GM21526 (cell line): ENCODE results near the gene GOLGA6L9.
A peak's percentile ranks its signal among the peaks of the same experiment; 100 is the strongest.
"Not testable (repeated sequence)": the region's sequence is repeated elsewhere in the genome, so short reads cannot be mapped to it uniquely, and the experiment has no call there.

Source experiments
- ATAC-seq: cut with Tn5 transposase; IDR thresholded peaks from one replicate; pipeline ENCODE4 v1.9.1; 2021; ENCODE audit warnings: moderate library complexity; ENCODE audit not compliant: unreplicated experiment, low FRiP score

Gene GOLGA6L9

DNA sequence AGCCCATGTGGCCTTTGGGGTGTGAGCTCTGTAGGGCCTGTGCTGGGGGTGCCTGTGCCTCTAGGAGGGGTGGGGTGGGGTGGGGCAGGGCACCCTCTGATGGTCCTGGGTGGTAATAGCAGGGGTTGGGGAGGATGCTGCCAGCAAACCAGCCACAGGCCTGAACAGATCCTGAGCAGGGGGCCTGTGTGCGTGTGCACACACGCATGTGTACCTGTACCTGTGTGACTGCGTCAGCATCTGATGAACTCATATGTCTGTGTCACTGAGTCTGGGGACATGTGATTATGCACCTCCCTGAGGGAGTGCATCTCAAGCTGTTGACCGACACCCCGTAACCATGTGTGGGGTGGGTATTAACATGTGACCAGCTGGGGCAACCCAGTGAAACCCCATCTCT is 36.0 kb downstream of the GOLGA6L9 start:
- not testable (repeated sequence) for ATAC-seq

DNA sequence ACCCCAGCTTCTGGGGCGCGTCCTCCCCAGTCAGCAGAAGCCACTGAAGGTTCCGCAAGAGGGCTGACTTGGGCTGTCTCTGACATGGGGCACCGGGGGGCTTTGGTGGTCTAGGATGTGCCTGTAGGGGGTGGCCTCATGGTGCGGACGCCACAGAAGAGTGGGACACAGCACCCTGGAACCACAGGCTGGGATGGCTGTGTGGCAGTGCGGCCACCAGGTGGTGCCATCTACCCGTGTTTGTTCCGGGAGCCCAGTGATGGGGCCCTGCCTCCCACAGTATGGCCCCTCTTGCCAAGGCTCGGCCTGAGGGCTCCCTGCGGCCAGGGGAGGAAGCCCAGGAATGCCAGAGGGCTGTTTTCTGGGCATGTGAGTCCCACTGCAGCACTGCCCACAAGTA is 38.6 kb downstream of the GOLGA6L9 start:
- ATAC-seq = peak; percentile 92

DNA sequence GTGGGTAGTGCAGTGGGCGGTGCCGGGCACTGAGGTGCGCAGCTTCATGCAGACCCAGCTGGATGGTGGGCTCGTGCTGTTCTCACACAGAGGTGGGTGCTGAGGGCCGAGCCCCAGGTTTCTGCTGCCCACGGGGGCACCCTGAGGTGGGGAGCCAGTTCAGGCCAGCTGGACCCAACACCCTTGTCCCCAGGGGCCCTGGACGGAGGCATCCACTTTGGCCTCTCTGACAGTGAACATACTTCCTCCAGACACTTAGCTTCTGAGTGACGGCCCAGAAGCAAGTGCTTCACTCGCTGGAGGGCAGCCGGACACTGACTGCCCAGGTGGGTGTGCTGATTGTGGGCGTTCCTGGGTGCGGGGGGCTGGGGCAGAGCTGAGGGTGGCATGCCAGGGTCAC is 39.8 kb downstream of the GOLGA6L9 start:
- not testable (repeated sequence) for ATAC-seq

DNA sequence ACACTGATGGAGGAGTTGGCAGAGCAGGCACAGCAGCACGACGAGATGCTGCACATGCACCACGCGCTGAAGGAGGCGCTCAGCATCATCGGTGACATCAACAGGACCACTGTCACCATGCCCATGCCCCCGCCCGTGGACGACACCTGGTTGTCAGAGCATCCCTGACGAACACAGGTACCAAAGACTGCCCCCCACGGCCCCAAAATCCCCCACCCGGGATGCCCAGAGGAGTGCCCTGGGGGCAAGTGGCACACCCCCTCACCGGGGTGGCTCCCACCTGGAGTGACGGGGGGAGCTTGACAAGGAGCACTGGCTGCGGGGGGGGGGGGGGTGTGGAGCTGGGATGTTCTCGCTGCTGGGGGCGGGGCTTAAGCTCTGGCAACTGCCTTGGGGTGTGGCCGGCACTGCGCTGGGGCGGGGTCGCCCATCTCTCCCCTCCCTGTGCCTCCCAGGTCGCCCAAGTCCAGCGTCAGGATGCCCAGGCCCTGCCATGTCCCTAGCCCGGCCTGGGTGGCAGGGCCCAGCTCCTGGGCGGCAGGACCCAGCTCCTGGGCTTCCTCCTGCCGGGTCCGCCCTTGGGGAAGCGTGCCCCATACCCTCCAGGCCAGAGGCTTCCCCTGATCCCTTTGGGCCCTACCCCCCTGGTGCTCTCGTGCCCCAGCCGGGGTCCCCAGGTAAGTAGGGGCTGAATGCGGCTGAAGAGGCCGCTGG is 42.8 kb downstream of the GOLGA6L9 start:
- not testable (repeated sequence) for ATAC-seq

DNA sequence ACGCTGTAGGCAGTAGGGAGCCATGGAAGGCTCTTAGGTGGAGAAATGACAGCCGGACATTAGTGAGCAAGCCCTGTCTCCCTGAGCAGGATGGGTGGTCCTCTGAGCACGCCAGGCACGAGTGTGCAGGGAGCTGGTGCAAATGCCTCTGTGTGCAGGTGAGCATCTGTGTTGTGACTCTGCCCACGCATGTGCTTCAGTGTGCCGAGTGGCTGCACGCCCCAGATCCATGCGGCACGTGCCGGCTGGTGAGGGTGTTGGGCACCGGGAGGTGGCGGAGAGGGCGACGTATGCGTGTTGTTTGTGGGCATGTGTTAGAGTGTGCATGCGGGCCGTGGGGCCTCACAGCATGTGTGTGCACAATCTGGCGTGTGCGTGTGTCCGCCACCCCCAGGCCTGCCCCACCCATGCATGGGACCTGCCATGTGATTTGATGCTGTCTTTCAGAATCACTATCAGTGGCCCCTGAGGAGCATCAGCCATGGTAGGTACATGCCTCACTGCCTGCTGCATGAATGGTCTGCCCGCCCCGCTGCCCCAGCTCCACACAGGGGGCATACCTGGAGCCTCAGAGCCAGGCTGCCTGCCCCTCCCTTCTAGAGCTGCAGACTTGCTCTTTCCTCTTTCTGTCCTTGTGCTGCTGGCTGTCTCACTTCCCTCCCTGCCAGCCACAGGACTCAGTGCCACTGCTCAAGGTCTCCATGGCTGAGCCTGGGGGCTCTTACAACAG is 45.1 kb downstream of the GOLGA6L9 start:
- ATAC-seq = not testable (repeated sequence)

DNA sequence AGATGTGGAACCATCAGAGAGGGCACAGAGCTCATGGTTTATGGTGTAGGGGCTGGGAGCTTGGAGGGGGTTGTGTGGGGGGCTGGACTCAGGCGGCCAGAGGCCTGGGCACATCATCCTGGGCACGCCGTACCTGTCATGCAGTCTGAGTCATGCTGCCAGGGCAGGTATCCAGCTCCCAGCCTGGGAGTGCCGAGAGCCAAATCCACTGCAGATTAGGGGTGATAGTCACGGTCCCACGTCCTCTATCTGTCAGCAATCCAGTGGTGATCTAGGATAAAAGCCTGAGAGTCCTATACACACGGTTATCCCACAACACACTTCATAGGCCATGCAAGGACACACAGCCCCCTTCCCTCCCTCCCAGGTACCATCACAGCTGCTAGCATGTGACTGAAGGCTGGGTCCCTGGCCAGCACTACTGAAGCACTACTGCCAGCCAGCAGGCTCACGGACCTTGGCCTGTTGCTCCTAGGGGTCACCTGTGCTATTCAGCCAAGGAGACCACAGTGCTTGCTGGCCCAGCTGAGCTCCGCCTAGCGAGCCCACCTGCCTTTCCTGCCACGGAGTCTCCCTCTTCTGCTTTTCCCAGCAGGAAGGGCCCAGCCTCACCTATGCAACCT is 45.8 kb downstream of the GOLGA6L9 start:
- not testable (repeated sequence) for ATAC-seq

DNA sequence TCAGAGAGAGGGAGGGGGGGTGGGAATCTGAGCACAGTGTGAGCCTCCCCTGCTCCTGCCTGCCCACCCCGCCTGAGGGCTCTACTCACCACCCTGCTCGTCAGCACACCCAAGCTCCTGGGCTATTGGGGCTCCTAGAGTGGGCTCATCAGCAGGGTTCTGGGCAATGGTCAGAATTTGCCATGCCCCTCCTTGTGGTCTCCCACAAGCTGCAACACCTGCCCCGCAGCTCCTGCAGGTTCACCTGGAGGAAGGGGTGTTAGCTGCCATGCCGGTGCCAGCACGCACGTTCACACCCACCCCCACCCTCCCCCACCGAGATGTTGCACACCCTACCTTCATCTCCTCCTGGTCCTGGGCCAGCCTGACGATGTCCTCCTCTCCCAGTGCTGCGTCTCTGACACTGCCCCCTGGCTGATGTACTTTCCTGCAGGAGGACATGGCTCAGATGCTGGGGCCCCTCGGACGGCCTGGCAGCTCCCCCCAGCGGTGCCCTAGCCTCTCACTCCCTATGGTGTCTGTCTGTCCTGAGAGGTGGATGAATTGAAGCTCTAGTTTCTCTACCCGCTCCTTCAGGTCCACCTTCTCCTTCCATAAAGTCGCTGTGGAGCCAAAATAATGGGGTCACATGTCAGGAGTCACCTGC is 47.2 kb downstream of the GOLGA6L9 start:
- ATAC-seq = not testable (repeated sequence)

DNA sequence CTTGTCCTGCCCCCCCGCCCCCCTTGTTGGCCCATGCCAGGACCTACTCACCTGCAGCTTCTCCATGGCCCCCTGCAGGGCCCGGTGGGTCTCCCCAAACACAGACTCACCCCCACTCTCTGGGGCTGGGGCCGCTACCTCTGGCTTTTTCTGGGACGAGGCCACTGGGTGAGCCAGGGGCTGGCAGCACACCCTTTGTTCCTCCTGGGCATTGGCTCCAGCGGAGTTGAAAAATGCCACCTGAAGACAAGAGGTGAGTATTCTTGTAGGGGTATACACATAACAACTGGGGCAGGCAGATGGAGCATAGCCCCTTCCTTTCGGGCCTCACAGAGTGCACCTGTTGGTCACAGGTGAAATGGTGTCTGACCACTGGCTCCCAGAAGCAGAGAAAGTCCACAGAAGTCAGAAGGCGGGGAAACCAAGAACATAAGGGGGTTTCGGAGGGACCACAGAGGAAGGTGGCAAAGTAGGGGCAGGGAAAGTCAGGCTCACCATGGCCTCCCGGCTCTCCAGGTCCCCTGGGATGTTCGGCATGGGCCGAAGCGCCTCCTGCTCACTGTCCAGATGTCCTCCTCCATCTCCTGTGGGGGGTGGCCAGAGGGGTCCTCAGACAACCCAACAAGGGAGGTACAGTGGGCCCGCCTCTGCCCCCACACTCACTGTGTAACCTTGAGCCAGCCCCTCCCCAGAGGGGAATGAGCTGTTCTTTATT is 47.9 kb downstream of the GOLGA6L9 start:
- not testable (repeated sequence) for ATAC-seq
